ENCODE measurements around the gene TTLL10. TPM values are rescaled to one million over a fixed set of nuclear protein-coding genes. Genes with fewer than 3 reads are reported as not detected.

TTLL10 gene
- total and polyA plus RNA-seq, 2 experiments from 2014 or later, result 0.45 TPM; not detected in 1

- TF ChIP-seq, protein P1, sequence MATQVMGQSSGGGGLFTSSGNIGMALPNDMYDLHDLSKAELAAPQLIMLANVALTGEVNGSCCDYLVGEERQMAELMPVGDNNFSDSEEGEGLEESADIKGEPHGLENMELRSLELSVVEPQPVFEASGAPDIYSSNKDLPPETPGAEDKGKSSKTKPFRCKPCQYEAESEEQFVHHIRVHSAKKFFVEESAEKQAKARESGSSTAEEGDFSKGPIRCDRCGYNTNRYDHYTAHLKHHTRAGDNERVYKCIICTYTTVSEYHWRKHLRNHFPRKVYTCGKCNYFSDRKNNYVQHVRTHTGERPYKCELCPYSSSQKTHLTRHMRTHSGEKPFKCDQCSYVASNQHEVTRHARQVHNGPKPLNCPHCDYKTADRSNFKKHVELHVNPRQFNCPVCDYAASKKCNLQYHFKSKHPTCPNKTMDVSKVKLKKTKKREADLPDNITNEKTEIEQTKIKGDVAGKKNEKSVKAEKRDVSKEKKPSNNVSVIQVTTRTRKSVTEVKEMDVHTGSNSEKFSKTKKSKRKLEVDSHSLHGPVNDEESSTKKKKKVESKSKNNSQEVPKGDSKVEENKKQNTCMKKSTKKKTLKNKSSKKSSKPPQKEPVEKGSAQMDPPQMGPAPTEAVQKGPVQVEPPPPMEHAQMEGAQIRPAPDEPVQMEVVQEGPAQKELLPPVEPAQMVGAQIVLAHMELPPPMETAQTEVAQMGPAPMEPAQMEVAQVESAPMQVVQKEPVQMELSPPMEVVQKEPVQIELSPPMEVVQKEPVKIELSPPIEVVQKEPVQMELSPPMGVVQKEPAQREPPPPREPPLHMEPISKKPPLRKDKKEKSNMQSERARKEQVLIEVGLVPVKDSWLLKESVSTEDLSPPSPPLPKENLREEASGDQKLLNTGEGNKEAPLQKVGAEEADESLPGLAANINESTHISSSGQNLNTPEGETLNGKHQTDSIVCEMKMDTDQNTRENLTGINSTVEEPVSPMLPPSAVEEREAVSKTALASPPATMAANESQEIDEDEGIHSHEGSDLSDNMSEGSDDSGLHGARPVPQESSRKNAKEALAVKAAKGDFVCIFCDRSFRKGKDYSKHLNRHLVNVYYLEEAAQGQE (IDR thresholded peaks at IDR 0.05; ENCODE audit: unreplicated experiment), result no peak
- TF ChIP-seq STAT1 (IDR thresholded peaks at IDR 0.05; ENCODE audit: unreplicated experiment), result no peak
- TF ChIP-seq EZH2 (IDR thresholded peaks at IDR 0.05; ENCODE audit: low read depth, unreplicated experiment), result no peak
- TF ChIP-seq ZNF114 (CRISPR knock-in tag; IDR thresholded peaks at IDR 0.05), result no peak
- TF ChIP-seq CREB1 (CRISPR knock-in tag; IDR thresholded peaks at IDR 0.05; ENCODE audit: low read depth), result no peak
- no peak for TF ChIP-seq ZNF331 (CRISPR knock-in tag; IDR thresholded peaks at IDR 0.05; ENCODE audit: low read depth)
- TF ChIP-seq JUNB (IDR thresholded peaks at IDR 0.05; ENCODE audit: unreplicated experiment), result no peak
- no peak for TF ChIP-seq NANOG (IDR thresholded peaks at IDR 0.05; ENCODE audit: borderline replicate concordance)
Measured at GRCh38 chr1:1183833-1184775, 10.4 kb downstream of the TTLL10 start (continued).

- no peaks in the 10 kb centered on the region for H3K36me3 Mint-ChIP-seq (ENCODE audit: low read depth)
- Histone ChIP-seq H3K4me1 (ENCODE audit: insufficient read depth) (no peaks in the 10 kb centered on the region), H3K79me2 (replicated peaks; ENCODE audit: insufficient read depth) (no peaks in the 10 kb centered on the region), H3K27ac (ENCODE audit: low read depth) (no peak overlapping the region), H3K9me2 (ENCODE audit: insufficient read depth) (no peaks in the 10 kb centered on the region), H3K27me3 (ENCODE audit: insufficient read depth) (no peaks in the 10 kb centered on the region), H3K36me3 (ENCODE audit: insufficient read depth) (no peaks in the 10 kb centered on the region), H3K4me3 (no peak overlapping the region), H3K4me2 (no peak overlapping the region), H4K20me1 (replicated peaks; ENCODE audit: insufficient read depth) (no peaks in the 10 kb centered on the region), H2AFZ (no peak overlapping the region), H3F3A (replicated peaks; ENCODE audit: low read depth) (no peaks in the 10 kb centered on the region)
- H3K4me3 Mint-ChIP-seq, result no peak overlapping the region; the same call in 2 of the 3 replicates
- H3K27ac Mint-ChIP-seq, result no peak overlapping the region
- TF ChIP-seq CREB1 (CRISPR knock-in tag; IDR thresholded peaks at IDR 0.05; ENCODE audit: low read depth), result no peak
- DNase-seq (ENCODE audit: low spot score) (peak; percentile 1), ATAC-seq (no peak)
- no peaks in the 10 kb centered on the region for H3K4me1 Mint-ChIP-seq
- peaks cover 5% of the 10 kb centered on the region for H3K27me3 Mint-ChIP-seq (ENCODE audit: insufficient read depth, low read depth, poor library complexity)
- peaks cover 4% of the 10 kb centered on the region for H3K9me3 Mint-ChIP-seq
Measured at GRCh38 chr1:1185101-1185765, 11.6 kb downstream of the TTLL10 start.

- Histone ChIP-seq H3K36me3 (ENCODE audit: insufficient read depth) (no peaks in the 10 kb centered on the region), H3K27me3 (ENCODE audit: insufficient read depth) (no peaks in the 10 kb centered on the region), H3K4me1 (ENCODE audit: insufficient read depth) (no peaks in the 10 kb centered on the region), H3F3A (replicated peaks; ENCODE audit: low read depth) (no peaks in the 10 kb centered on the region), H3K9me2 (ENCODE audit: insufficient read depth) (no peaks in the 10 kb centered on the region), H3K4me2 (no peak overlapping the region), H3K4me3 (no peak overlapping the region), H4K20me1 (replicated peaks; ENCODE audit: insufficient read depth) (no peaks in the 10 kb centered on the region), H3K27ac (ENCODE audit: low read depth) (no peak overlapping the region), H2AFZ (no peak overlapping the region), H3K79me2 (replicated peaks; ENCODE audit: insufficient read depth) (no peaks in the 10 kb centered on the region)
- ATAC-seq (no peak), DNase-seq (ENCODE audit: low spot score) (no peak)
- Mint-ChIP-seq H3K36me3 (ENCODE audit: low read depth) (peaks cover 9% of the 10 kb centered on the region; the same call in 2 of the 3 replicates), H3K27ac (no peak overlapping the region), H3K27me3 (ENCODE audit: insufficient read depth, low read depth, poor library complexity) (peaks cover 2% of the 10 kb centered on the region), H3K9me3 (peaks cover 27% of the 10 kb centered on the region), H3K4me1 (no peaks in the 10 kb centered on the region), H3K4me3 (no peak overlapping the region)
- TF ChIP-seq EZH2 (IDR thresholded peaks at IDR 0.05; ENCODE audit: low read depth, unreplicated experiment), result no peak
Measured at GRCh38 chr1:1187938-1188337, 14.3 kb downstream of the TTLL10 start.

Measured in GM23338 (cell line).